Choroid plexus epithelial cell (primary cell): ENCODE measurements around the gene TPBGL.

ENCODE experiments used
- DNase-seq: peaks from one replicate; pipeline ENCODE4 v3.0.0-alpha.2; 2010; ENCODE audit warnings: low read depth
- H3K4me3 ChIP-seq: 2 replicates; pipeline ENCODE4 v1.5.1; 2011; ENCODE audit warnings: low read depth, mild to moderate bottlenecking, control low read depth, low read length, moderate library complexity
- CTCF ChIP-seq: conservative IDR thresholded peaks from 2 replicates; pipeline ENCODE4 v1.5.1; 2011; ENCODE audit warnings: low read depth, mild to moderate bottlenecking, control low read depth, inconsistent platforms, low read length, moderate library complexity

TPBGL gene

GRCh38 chr11:75277211-75277805 is 36.7 kb downstream of the TPBGL start:
- DNase-seq: no peak
- H3K4me3 ChIP-seq: no peak overlapping the region
- TF ChIP-seq CTCF: no peak

- TF ChIP-seq CTCF: no peak
- H3K4me3 ChIP-seq: no peak overlapping the region
- no peak for DNase-seq
Observed at GRCh38 chr11:75277991-75278790, 37.6 kb downstream of the TPBGL start.

- H3K4me3 ChIP-seq: no peak overlapping the region
- DNase-seq: peak; percentile 21
- TF ChIP-seq CTCF: no peak
Observed at GRCh38 chr11:75279273-75279672, 38.7 kb downstream of the TPBGL start.

GRCh38 chr11:75280227-75280701 is 39.7 kb downstream of the TPBGL start:
- peak; percentile 80 for DNase-seq
- TF ChIP-seq CTCF: peak; percentile 98

GRCh38 chr11:75280770-75281468 is 40.3 kb downstream of the TPBGL start:
- H3K4me3 ChIP-seq: no peak overlapping the region
- TF ChIP-seq CTCF: no peak
- DNase-seq: no peak

More at GRCh38 chr11:75280227-75280701, 39.7 kb downstream of the TPBGL start:
- no peak overlapping the region for H3K4me3 ChIP-seq

GRCh38 chr11:75281469-75282095 is 41.0 kb downstream of the TPBGL start:
- no peak for TF ChIP-seq CTCF

More at GRCh38 chr11:75281469-75282095, 41.0 kb downstream of the TPBGL start:
- no peak for DNase-seq
- H3K4me3 ChIP-seq: no peak overlapping the region
